Common myeloid progenitor, CD34-positive (primary cell): ENCODE data around the gene ACSS1.

Source experiments
- CTCF ChIA-PET: fragments of 350-600 bp; sonication (Branson Sonifier 250); formaldehyde crosslinking; loops from one replicate; lab custom pipeline; 2021; ENCODE audit warnings: antibody characterized with exemption; lab: Charles Lee
- POLR2A ChIA-PET: fragments of 350-600 bp; sonication (Branson Sonifier 250); formaldehyde crosslinking; loops from one replicate; lab custom pipeline; 2021; ENCODE audit warnings: antibody characterized with exemption; lab: Charles Lee
- DNase-seq, 3 donors: peaks; one replicate each; pipeline versions ENCODE4 v3.0.0 to v3.0.0-alpha.2; 2013
- H3K27ac ChIP-seq, 2 experiments: 1 replicate in 1 of 2; 2 replicates in 1 of 2; pipeline ENCODE4 v1.7.0; 2013; ENCODE audit warnings: inconsistent platforms in 2 of 2, low read length in 2 of 2, mild to moderate bottlenecking in 2 of 2, low read depth in 1 of 2, moderate library complexity in 1 of 2; ENCODE audit not compliant: severe bottlenecking in 2 of 2, insufficient read depth in 1 of 2, poor library complexity in 1 of 2
- H3K27me3 ChIP-seq, 5 experiments: replicated peaks in 2 of 5; 1 replicate in 3 of 5; 2 replicates in 2 of 5; pipeline versions ENCODE4 v1.6.1 to v1.7.0; 2013; ENCODE audit warnings: low read length in 4 of 5, mild to moderate bottlenecking in 2 of 5, moderate library complexity in 2 of 5, inconsistent platforms in 1 of 5; ENCODE audit not compliant: insufficient read depth in 5 of 5, control insufficient read depth in 4 of 5
- H3K36me3 ChIP-seq, 4 experiments: 1 replicate in 2 of 4; 2 replicates in 2 of 4; pipeline versions ENCODE4 v1.6.1 to v1.7.0; 2013; ENCODE audit warnings: low read length in 3 of 4, control low read depth in 1 of 4, mild to moderate bottlenecking in 1 of 4; ENCODE audit not compliant: control insufficient read depth in 4 of 4, insufficient read depth in 4 of 4
- H3K4me1 ChIP-seq, 4 experiments: 1 replicate in 3 of 4; 2 replicates in 1 of 4; pipeline versions ENCODE4 v1.6.1 to v1.7.1; 2013; ENCODE audit warnings: low read length in 3 of 4, mild to moderate bottlenecking in 3 of 4, control low read depth in 1 of 4, inconsistent platforms in 1 of 4, moderate library complexity in 1 of 4; ENCODE audit not compliant: control insufficient read depth in 4 of 4, insufficient read depth in 4 of 4; ENCODE audit errors: control extremely low read depth in 1 of 4
- H3K4me3 ChIP-seq, 7 experiments: 1 replicate in 4 of 7; 2 replicates in 3 of 7; pipeline versions ENCODE4 v1.5.1 to v1.7.0; 2013; ENCODE audit warnings: mild to moderate bottlenecking in 7 of 7, low read length in 6 of 7, moderate library complexity in 6 of 7, inconsistent platforms in 2 of 7, low read depth in 2 of 7, control low read depth in 1 of 7; ENCODE audit not compliant: insufficient read depth in 4 of 7, control insufficient read depth in 1 of 7; ENCODE audit errors: extremely low read depth in 1 of 7
- H3K9me3 ChIP-seq, 5 experiments: 1 replicate in 4 of 5; 2 replicates in 1 of 5; pipeline versions ENCODE4 v1.6.1 to v1.7.1; 2013; ENCODE audit warnings: low read length in 4 of 5, mild to moderate bottlenecking in 2 of 5, inconsistent platforms in 1 of 5, low read depth in 1 of 5, moderate library complexity in 1 of 5; ENCODE audit not compliant: control insufficient read depth in 4 of 5, insufficient read depth in 2 of 5; ENCODE audit errors: control extremely low read depth in 1 of 5
- WGBS: methylation state at CpG from one replicate; pipeline ENCODE4 v1.1.5; 2013; ENCODE audit not compliant: insufficient coverage; 5-methylcytosine and 5-hydroxymethylcytosine counted together

ACSS1 gene

GRCh38 chr20:24970030-24970553 lies 87.8 kb downstream of the ACSS1 start:
- ChIA-PET POLR2A (no interaction called here), CTCF (interaction anchor here (1.2 kb wide), 1 partner anchor 12 kb away, joined by 3 read pairs; no protein-coding TSS in a partner anchor)
- no peak overlapping the region for H3K4me3 ChIP-seq
- 100% methylated on average over 4 of the region's 5 CpGs for WGBS
- no peaks in the 10 kb centered on the region for H3K27me3 ChIP-seq
- H3K36me3 ChIP-seq = peaks cover 20 to 78% (median 65%) of the 10 kb centered on the region in 4 experiments
- H3K4me1 ChIP-seq = no peaks in the 10 kb centered on the region
- H3K9me3 ChIP-seq = no peaks in the 10 kb centered on the region
- DNase-seq = no peak
- H3K27ac ChIP-seq = no peak overlapping the region

GRCh38 chr20:24969186-24970029 lies 88.5 kb downstream of the ACSS1 start:
- no peaks in the 10 kb centered on the region for H3K9me3 ChIP-seq
- H3K36me3 ChIP-seq = peaks cover 20 to 82% (median 68%) of the 10 kb centered on the region in 4 experiments
- no peaks in the 10 kb centered on the region for H3K4me1 ChIP-seq
- WGBS = 97% methylated on average over 18 of the region's 19 CpGs
- ChIA-PET POLR2A (no interaction called here), CTCF (interaction anchor here (1.2 kb wide), 2 partner anchors 11 to 15 kb away, joined by 3 read pairs; no protein-coding TSS in a partner anchor)
- no peaks in the 10 kb centered on the region for H3K27me3 ChIP-seq
- no peak overlapping the region for H3K4me3 ChIP-seq
- no peak overlapping the region for H3K27ac ChIP-seq
- DNase-seq = no peak

- Histone ChIP-seq H3K36me3 (peaks cover 20 to 87% (median 73%) of the 10 kb centered on the region in 4 experiments), H3K27me3 (no peaks in the 10 kb centered on the region), H3K27ac (no peak overlapping the region), H3K9me3 (no peaks in the 10 kb centered on the region), H3K4me1 (no peaks in the 10 kb centered on the region), H3K4me3 (no peak overlapping the region)
- WGBS = 73% methylated on average over 4 of the region's 5 CpGs
- no peak for DNase-seq
- CTCF ChIA-PET = interaction anchor here (1.2 kb wide), 1 partner anchor 14 kb away, joined by 3 read pairs; no protein-coding TSS in a partner anchor
- POLR2A ChIA-PET = no interaction called here
Measured at GRCh38 chr20:24968278-24968800, 89.6 kb downstream of the ACSS1 start.

- H3K4me1 ChIP-seq = no peaks in the 10 kb centered on the region
- ChIA-PET POLR2A (no interaction called here), CTCF (interaction anchor here (1.2 to 1.8 kb wide), 3 partner anchors 11 to 97 kb away, joined by 3 to 4 read pairs (median 3); no protein-coding TSS in a partner anchor)
- no peak for DNase-seq
- H3K4me3 ChIP-seq = no peak overlapping the region
- H3K36me3 ChIP-seq = peaks cover 9 to 87% (median 71%) of the 10 kb centered on the region in 4 experiments
- WGBS = 99% methylated on average over 14 of the region's 15 CpGs
- no peaks in the 10 kb centered on the region for H3K27me3 ChIP-seq
- H3K27ac ChIP-seq = no peak overlapping the region
- no peaks in the 10 kb centered on the region for H3K9me3 ChIP-seq
Measured at GRCh38 chr20:24966317-24967012, 91.5 kb downstream of the ACSS1 start.

GRCh38 chr20:24965065-24965919 lies 92.6 kb downstream of the ACSS1 start:
- Histone ChIP-seq H3K27ac (no peak overlapping the region), H3K36me3 (peaks cover 9 to 88% (median 73%) of the 10 kb centered on the region in 4 experiments)

GRCh38 chr20:24964506-24964840 lies 93.5 kb downstream of the ACSS1 start:
- no peak overlapping the region for H3K4me3 ChIP-seq
- H3K27me3 ChIP-seq = no peaks in the 10 kb centered on the region
- ChIA-PET POLR2A (no interaction called here), CTCF (interaction anchor here (0.9 to 3.0 kb wide), 5 partner anchors 10 to 45 kb away, joined by 3 to 14 read pairs (median 5); no protein-coding TSS in a partner anchor)
- peaks cover 4 to 89% (median 73%) of the 10 kb centered on the region in 4 experiments for H3K36me3 ChIP-seq
- H3K9me3 ChIP-seq = no peaks in the 10 kb centered on the region
- no peak for DNase-seq
- no peaks in the 10 kb centered on the region for H3K4me1 ChIP-seq
- WGBS = 97% methylated on average over 7 of the region's 9 CpGs
- no peak overlapping the region for H3K27ac ChIP-seq

More at GRCh38 chr20:24965065-24965919, 92.6 kb downstream of the ACSS1 start:
- no peaks in the 10 kb centered on the region for H3K27me3 ChIP-seq
- no peak overlapping the region for H3K4me3 ChIP-seq
- WGBS = 97% methylated on average over 7 of the region's 7 CpGs
- H3K4me1 ChIP-seq = no peaks in the 10 kb centered on the region
- H3K9me3 ChIP-seq = no peaks in the 10 kb centered on the region
- ChIA-PET CTCF (interaction anchor here (0.9 to 1.8 kb wide), 6 partner anchors 12 to 1027 kb away, joined by 3 to 7 read pairs (median 3); no protein-coding TSS in a partner anchor), POLR2A (no interaction called here)
- DNase-seq = no peak
